ENCODE measurements around the gene TACC2.

The TACC2 gene

DNA sequence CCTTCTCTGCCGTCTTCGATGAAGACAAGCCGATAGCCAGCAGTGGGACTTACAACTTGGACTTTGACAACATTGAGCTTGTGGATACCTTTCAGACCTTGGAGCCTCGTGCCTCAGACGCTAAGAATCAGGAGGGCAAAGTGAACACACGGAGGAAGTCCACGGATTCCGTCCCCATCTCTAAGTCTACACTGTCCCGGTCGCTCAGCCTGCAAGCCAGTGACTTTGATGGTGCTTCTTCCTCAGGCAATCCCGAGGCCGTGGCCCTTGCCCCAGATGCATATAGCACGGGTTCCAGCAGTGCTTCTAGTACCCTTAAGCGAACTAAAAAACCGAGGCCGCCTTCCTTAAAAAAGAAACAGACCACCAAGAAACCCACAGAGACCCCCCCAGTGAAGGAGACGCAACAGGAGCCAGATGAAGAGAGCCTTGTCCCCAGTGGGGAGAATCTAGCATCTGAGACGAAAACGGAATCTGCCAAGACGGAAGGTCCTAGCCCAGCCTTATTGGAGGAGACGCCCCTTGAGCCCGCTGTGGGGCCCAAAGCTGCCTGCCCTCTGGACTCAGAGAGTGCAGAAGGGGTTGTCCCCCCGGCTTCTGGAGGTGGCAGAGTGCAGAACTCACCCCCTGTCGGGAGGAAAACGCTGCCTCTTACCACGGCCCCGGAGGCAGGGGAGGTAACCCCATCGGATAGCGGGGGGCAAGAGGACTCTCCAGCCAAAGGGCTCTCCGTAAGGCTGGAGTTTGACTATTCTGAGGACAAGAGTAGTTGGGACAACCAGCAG is 221.7 kb downstream of the TACC2 start:
- DNase-seq, result no peak

DNA sequence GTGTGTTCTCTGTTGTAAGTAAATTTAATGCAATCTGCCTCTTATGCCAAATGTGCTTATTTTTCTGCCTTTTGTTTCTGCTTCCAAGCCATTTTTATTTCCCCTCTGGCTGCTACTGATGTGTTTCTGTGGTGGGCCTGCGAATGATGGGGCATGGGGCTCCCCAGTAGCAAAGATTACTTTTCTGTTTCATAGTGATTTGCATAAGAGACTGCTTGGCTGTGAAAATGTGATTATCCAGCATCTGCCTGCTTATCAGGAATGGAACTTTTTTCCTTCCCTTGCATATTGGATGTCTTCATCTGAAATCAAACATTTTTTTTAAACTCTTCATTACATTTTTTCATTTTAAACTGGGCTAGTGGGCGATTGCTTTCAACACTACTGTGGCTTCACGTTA is 224.4 kb downstream of the TACC2 start:
- DNase-seq, result no peak

DNA sequence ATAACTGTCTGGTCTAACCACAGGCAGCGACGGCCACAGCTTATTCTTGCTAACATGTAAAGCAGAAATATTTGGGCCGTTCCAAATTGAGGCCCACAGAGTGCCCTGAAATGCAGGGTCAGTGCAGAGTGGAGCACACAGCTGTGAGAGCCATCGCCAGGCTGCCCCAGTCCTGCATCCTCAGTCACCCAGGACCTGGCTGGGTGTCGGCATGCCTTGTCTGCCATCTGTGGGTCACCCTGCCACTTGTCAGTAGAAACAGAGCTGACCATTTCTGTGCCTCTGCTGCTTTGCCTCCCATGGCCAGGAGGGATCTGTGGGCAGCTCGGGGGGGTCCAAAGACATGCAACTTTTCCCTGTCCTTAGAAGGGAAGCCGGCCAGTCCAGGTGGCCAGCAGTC is 224.8 kb downstream of the TACC2 start:
- DNase-seq, result peak in 36 of 56 donors; percentile 9 to 79 (median 36)

DNA sequence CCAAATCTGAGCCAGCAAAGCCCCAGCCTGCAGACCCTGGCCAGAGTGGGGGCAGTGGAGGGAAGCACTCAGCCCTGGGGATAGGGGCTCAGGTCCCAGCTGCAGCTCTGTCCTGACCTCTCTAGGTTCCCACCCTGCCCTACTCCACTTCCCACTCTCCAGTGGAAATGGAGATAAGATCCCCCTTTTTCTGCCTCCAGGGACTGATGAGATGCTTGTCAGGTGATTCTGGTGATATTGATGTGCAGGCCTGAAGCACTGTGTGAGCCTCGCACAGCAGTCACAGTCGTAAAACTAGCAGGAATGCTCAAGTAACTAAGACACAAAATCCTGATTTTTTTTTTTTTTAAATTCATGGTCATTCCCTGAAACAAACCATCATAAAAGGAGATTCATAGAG is 227.1 kb downstream of the TACC2 start:
- no peak for DNase-seq

DNA sequence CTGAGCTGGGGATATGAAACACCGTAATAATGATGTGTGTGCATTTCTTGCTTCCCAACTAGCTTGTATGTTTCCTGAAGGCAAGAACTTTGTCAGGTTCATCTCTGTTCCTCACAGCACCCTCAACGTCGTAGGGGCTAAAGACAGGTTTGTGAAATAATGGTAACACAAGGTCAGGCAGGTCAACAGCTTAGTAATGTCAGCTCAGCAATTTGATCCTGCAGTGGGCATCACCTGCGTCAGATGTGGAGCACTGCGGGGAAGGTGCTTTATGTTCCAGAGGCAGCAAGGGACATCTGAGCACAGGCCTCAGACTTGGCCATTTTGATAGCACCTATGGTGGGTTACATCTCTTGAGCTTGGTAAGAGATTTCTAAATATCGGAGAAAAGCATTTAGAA is 230.4 kb downstream of the TACC2 start:
- DNase-seq, result no peak

DNA sequence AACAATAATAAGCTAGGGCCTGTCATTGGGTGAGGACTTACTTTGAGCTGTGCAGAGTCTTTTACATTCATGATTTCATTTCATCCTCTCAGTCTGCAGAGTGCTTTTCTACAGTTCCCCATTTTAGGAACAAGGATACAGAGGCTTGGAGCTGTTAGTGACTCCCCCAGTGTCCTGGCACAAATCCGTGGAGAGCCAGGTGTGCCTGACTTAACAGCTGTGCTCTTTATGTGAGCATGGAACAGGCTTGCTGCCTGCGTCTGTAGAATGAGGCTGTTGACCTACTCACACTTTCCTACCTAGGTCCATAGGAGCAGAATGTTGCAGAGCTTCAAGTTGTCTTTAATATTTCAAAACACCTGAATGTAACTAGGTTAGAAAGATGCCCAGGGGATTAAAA is 231.8 kb downstream of the TACC2 start:
- no peak for DNase-seq

DNA sequence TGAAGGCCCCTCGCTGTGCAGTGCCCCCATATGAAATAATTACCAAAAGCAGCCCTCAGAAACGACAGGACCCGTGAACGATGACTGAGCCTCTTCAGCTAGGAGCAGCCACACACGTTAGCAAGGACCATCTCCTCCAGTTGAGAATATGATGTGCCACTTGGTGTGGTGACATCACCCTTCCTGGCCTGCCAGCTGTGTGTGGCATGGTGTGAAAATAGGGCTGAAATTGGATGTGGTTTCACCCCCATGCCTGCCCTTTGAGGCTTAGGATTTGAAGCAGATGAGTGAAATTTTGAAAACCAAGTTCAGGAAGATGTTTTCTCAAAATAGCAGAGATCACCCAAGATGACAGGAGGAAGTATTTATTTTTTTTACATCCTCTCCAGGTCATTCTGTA is 233.0 kb downstream of the TACC2 start:
- no peak for DNase-seq

DNA sequence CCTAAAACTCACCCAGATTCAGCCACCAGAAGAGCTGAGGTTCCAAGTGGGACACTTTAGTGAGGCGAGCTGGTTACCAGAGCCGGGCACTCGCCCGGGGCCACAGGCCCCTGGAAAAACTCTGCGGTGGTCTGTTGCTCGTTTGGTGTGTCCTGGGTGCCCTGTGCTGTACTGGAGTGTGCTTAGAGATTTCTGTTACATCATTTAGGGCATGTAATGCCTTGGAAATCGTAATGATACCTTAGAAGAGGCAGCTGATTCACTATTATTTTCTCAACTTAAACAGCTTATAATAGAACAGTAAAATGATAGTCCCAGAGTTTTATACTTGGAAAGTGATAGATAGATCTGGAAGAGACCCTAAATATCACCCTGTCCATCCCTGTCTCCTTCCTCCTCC is 233.7 kb downstream of the TACC2 start:
- no peak for DNase-seq

DNA sequence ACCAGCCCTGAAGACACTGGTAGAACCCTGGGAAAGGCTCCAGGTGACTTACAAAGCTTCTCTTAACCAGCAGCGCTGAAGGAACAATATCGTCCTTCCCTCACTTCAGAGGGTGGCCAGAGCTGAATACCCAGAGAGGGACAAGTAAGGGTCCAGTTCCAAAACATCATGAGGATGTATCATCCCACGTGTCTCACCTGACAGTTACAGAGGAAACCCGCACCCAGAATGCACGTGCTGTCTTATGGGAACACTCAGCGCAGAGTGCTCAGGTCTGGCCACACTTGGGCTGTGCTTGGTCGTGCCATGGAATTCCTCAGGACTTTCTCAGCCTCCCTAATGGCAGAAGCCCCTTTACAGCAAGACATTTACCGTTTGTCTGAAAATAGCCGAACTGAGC is 235.2 kb downstream of the TACC2 start:
- DNase-seq, result no peak

DNA sequence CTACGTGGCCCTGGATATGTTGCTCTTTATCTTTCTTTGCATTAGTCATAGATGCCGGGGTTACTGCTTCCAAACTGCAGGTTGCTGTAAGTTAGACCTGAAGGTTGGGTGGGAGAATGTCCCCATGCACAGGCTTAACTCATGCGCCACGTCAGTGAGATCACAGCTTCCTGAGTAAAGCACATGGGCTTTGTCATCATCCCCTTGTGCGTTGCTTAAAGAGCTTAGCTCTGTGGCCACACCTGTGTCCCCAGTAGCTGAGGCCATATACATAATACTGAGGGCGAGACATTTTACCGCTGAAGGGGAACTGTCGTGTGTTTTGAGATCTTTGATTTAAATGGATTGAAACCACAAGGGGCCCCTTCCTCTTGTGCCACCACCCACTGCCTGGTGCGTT is 236.4 kb downstream of the TACC2 start:
- no peak for DNase-seq

DNA sequence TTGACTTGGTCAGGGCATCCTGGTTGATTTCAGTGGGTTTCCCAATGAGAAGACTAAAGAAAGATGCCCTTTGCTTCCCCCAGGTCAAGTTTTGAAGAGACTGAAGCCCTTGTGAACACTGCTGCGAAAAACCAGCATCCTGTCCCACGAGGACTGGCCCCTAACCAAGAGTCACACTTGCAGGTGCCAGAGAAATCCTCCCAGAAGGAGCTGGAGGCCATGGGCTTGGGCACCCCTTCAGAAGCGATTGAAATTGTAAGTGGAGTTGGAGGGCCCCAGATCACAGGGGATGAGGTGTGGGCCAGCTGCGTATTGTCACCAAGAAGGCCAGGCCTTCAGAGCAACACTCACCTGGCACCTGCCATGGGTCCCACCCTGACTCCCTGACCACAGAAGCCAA is 238.8 kb downstream of the TACC2 start:
- no peak for DNase-seq

DNA sequence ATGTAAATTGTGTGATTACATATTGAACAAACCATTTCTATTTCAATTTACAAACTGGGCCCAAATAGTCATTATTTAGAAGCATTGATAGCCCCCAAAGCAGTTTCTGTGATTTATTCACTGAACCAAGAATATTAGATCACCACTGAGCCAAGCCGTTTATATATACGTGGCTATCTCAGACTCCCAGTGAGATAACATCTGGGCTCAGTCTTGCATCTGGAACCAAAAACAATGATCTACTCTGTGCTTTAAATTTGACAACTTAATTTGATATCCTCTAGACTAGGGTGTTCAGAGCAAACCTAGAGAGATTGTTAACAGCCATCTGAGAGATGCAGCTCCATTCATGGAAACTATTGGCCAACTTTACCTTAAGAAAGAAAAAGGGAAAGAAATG is 240.7 kb downstream of the TACC2 start:
- no peak for DNase-seq

DNA sequence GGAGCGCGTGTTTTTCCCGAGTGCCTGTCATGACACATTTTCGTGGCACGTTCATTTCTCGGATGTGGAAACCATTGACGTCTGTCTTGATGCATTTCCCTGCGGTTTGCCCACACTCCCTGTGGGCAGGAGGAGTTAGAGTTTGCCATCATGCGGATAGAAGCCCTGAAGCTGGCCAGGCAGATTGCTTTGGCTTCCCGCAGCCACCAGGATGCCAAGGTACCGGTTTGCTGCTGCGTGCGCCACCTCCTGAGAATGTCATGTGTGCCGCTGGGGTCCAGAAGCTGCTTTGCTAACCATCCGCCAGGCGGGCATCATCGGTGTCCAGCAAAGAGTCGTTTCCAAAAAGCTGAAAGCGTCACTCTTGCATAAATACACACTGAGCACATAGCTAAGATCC is 241.3 kb downstream of the TACC2 start:
- no peak for DNase-seq

DNA sequence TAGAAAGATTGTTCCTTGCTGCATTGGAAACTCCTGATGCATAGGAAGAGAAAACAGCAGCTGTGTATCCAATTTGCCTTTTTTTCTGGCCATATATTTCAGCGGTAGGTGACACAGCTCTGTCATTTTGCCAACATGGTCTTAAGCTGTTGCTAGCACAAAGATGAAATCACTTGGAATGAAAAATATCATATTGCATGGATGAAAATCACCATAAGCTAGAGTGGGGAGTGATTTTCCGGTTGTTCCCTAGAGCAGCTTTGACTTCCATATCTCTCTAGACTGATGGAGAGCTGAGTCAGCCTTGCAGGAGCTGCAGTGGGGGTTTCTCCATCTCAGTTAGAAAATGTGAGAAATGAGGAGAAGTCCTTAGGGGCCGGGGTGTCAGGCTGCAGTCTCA is 243.8 kb downstream of the TACC2 start:
- peak in 2 of 56 donors; percentile 12 to 19 for DNase-seq

DNA sequence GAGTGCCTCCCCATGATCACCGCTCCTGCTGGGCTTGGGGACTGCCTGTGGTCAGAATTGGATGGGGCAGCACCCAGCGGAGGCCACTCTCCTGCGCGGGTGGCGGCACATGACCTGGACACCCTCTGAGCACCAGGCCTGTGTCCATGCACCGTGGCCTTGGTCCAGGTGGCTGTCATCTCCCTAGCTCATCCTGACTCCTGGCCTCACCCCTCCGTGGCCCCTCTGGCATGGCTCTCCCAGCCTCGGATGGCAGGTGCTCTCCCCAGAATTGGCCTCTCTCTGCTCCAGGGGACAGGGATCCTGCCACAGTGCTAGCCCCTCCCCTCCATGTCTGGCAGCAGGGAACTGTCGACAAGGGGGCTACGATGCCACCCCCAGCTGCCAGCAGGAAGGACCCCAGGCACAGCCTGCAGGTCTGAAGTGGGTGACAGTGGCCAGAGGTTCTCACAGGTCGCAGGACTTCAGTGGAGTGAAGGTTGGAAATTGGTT is 244.9 kb downstream of the TACC2 start:
- DNase-seq, result peak in 1 of 56 donors; percentile 7

DNA sequence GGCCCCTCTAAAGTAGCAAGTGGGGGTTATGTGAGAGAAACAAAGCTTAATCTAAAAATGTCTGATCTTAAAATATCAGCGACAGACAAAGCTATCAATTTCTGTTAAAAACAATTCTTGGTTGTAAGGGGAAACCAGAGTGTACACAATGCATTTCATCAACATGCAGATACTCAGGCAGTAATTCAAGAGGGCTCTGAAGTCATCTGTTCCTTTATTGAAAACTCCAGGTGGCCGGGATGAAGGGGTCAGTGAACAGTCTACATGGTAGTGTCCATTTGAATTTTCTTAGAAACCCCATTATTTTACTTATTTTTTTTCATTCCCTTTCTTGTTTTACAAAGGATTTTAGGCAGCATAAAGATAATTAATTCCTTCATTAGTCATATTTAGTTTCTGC is 245.5 kb downstream of the TACC2 start:
- DNase-seq, result no peak

DNA sequence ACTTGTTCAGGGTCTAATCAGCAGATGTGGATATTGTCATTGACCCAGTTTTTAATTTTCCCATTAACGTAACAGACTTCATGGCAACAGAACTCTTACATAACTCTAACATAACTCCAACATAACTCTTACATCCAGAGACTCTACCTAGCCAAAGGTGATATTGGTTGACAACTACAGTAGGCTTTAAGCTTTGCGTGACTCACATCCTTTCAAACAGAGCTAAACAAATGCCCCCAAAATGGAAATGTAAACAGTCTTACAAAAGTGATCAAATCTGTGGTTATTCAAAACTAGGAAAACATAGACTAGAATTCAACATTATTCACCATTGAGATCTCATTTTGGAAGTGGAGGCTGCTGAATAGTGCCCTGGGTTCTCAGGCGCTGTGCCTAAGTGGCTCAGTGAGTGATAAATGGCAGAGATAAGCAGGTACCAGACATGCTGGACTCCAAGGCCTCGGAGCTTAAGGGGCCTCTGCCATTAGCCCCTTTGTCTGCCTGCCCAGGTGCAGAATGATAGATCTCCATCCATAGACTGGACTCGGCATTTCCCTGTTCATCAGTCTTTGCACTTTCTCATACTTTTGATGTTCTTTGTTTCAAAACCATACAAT is 247.8 kb downstream of the TACC2 start:
- no peak for DNase-seq

DNA sequence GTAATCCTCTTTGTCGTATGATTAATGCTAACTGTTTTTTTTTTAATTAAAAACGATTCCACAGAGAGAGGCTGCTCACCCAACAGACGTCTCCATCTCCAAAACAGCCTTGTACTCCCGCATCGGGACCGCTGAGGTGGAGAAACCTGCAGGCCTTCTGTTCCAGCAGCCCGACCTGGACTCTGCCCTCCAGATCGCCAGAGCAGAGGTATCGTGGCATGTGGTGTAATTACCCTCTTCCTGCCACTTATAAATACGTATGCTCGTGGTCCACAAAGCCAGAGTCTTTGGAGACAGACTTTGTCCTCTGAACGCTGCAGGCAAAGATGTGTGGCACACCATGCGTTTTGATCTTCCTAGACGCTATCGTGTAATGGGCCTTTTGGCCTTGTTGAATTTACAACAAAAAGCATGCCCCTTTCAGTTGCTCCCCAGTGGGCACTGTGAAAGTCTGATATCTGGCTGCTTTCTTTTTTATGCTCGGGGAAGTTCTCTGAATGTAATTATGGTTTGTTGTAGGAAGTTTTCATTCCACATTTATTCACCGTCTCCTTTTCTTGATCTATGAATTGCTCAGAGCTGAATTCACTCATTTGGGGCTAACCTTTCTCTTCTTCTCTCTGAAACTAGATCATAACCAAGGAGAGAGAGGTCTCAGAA is 248.5 kb downstream of the TACC2 start:
- DNase-seq, result no peak

DNA sequence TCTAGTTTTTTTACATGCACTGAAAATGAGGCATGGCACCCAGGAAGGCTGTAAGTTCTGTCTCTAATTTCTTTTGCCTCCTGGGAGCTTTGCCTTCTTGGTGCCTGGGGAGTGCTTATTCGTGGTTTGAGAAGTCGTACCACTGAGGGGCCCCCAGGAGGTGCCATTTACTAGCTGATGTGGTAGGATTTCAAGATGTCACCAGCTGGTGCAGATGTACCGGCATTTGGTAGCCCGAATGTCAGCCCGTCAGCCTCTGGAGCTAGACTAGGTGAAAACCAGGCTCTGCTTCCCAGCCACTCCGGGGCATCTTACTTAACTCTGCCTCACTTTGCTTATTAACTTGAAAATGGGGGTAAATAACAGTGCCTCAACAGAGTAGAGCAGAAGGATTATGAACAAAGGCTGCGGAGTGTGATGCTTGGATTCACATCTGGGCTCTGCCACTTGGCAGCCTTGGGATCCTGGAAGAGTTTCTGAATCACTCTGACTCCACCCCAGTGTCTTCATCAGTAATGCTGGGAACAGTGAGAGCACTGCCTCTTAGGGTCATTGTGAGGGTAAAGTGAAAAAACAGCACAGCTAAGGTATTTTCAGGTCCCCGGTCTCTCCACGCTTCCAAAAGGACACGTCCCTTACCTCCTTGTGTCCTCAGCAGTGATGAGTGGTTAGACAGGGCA is 250.8 kb downstream of the TACC2 start:
- no peak for DNase-seq

DNA sequence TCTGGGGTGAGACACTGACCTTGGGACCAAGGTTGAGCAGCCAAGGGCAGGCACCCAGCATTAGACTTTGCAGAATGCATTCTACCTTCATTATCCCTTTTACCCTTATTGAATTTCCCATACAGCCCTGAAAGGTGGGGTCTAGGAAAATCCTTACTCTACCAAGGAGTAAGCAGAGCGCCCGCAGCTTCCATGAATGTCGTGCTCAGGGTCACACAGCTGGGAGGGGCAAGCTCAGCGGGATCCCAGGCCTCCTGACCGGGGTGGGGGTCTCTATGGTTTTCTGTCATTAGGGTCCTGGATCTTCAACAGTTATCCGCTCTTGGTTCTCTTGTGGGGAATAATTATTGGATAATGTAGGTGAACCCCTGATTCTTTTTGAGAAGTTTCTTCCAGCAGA is 251.4 kb downstream of the TACC2 start:
- no peak for DNase-seq

DNA sequence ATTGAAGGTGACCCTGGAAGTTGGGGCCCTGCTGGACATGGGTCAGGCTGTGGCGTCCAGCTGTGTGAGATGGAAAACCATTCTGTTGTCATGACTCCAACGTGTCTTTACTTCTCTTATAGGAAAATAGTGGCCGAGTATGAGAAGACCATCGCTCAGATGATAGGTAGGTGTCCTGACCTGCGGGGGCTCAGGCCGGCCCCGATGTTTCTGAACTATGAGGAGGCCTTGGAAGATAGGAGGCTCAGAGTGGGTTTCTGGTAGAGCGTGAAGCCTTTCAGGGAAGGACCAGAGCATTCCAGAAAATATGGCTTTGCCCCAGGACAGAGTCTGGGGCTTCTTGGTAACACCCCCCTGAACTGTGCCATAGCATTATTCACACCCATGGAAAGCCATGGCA is 252.9 kb downstream of the TACC2 start:
- no peak for DNase-seq

DNA sequence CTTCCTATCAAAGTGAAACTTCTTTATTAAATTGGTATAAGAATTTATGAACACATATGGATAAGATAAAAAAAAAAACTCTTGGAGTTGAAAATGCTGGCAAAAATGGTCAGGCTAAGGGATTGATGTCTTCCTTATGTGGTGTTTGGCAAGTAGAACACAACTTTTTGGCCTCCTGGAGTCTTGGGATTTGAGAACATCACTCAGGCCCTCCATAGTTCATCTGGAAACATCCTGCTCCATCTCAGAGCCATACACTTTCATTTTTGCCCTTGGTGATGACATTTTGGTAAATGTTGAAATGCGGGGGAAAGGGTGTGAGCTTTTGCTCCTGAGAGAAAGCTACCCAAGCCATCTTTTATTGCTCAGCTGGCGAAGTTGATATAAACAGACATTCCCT is 254.6 kb downstream of the TACC2 start:
- no peak for DNase-seq
